Ectodermal cell (in vitro differentiated cells): Measurements from ENCODE around the gene INTS7.

Source experiments
- H3K27ac ChIP-seq: 2 replicates; pipeline ENCODE4 v1.7.0; 2013; ENCODE audit warnings: mild to moderate bottlenecking, low read depth, low read length; ENCODE audit not compliant: insufficient read depth, poor library complexity, severe bottlenecking
- H3K27me3 ChIP-seq: 2 replicates; pipeline ENCODE4 v1.7.0; 2013; ENCODE audit warnings: mild to moderate bottlenecking, low read length; ENCODE audit not compliant: insufficient read depth, control insufficient read depth, poor library complexity, severe bottlenecking
- H3K36me3 ChIP-seq: one replicate; pipeline ENCODE4 v1.7.0; 2013; ENCODE audit warnings: low read length; ENCODE audit not compliant: control insufficient read depth, insufficient read depth
- H3K4me1 ChIP-seq: one replicate; pipeline ENCODE4 v1.7.0; 2013; ENCODE audit warnings: low read length; ENCODE audit not compliant: control insufficient read depth, insufficient read depth
- H3K4me3 ChIP-seq: 2 replicates; pipeline ENCODE4 v1.7.0; 2013; ENCODE audit warnings: low read depth, low read length, control low read depth; ENCODE audit not compliant: insufficient read depth
- H3K9me3 ChIP-seq: 2 replicates; pipeline ENCODE4 v1.7.0; 2013; ENCODE audit warnings: mild to moderate bottlenecking, low read length, moderate library complexity; ENCODE audit not compliant: control insufficient read depth
- WGBS, 2 experiments: methylation state at CpG; one replicate each; pipeline ENCODE4 v1.1.7; 2013; ENCODE audit warnings: missing lambda C conversion rate in 2 of 2; 5-methylcytosine and 5-hydroxymethylcytosine counted together

Gene INTS7

GRCh38 chr1:211935448-211935970, 99.8 kb downstream of the INTS7 start:
- H3K27ac ChIP-seq, result no peak overlapping the region
- 60 to 68% methylated on average over 6 of the region's 6 CpGs for WGBS, 2 experiments

DNA sequence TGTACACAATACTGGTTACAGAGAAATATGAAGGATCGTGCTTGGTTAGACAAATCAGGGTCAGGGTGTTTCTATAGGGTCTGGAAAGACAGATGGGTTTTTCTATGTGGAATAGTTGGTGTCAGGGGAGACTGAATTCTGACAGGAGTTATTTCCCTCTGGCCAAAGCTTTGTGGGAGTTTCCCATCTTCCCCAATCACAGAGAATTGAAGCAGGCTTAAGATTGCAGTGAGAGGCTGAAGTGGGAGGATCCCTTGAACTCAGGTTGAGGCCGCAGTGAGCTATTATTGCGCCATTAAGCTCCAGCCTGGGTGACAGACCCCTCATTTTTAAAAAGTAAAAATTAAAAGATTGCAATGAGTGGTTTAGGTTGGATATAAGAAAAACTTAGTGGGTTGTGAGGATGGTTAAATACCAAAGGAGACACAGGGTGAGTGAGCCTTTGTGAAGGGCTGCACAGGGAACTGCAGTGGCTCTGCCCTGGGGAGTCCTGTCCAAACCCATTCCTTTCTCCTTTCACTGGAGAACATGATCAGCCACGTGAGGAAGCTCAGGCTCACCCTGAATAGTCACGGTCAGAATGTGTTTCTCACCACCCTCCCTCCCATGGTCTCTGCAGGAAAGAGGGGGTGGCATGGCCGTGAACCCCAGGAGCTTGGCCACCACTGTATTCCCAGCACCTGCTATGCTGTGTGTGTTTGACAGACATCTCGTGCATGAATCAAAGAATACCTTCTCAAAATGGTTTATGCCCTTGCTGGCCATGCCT, 101.2 kb downstream of the INTS7 start:
- no peaks in the 10 kb centered on the region for H3K36me3 ChIP-seq
- H3K27me3 ChIP-seq, result no peaks in the 10 kb centered on the region
- WGBS, 2 experiments, result 75 to 80% methylated on average over 7 of the region's 7 CpGs

More at GRCh38 chr1:211935448-211935970, 99.8 kb downstream of the INTS7 start:
- Histone ChIP-seq H3K9me3 (no peaks in the 10 kb centered on the region), H3K36me3 (no peaks in the 10 kb centered on the region), H3K4me3 (no peak overlapping the region), H3K4me1 (peaks cover 14% of the 10 kb centered on the region), H3K27me3 (no peaks in the 10 kb centered on the region)

DNA sequence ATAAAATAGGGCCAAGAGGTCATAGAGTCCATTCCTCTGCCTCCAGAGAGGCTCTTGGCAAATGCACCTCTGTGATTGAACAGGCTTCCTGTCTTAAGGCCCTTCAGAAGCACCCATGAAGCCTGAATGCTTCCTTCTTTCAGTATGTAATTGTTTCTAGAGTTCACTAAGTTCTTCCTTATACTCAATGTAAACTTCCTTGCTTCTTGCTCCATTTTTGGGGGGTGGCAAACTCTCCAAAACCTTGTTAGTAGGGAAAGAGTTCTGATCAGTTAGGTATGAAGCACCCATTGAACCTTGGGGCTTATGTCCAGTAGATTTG, 102.5 kb downstream of the INTS7 start:
- H3K36me3 ChIP-seq, result no peaks in the 10 kb centered on the region
- no peak overlapping the region for H3K27ac ChIP-seq
- no peaks in the 10 kb centered on the region for H3K27me3 ChIP-seq
- no peaks in the 10 kb centered on the region for H3K9me3 ChIP-seq
- H3K4me1 ChIP-seq, result peaks cover 14% of the 10 kb centered on the region
- no peak overlapping the region for H3K4me3 ChIP-seq

More for the DNA sequence above, 101.2 kb downstream of the INTS7 start:
- Histone ChIP-seq H3K9me3 (no peaks in the 10 kb centered on the region), H3K4me3 (no peak overlapping the region), H3K4me1 (peaks cover 14% of the 10 kb centered on the region), H3K27ac (no peak overlapping the region)

- Histone ChIP-seq H3K36me3 (no peaks in the 10 kb centered on the region), H3K4me1 (peaks cover 14% of the 10 kb centered on the region), H3K27me3 (no peaks in the 10 kb centered on the region), H3K4me3 (no peak overlapping the region), H3K9me3 (no peaks in the 10 kb centered on the region), H3K27ac (no peak overlapping the region)
- WGBS, 2 experiments, result 82 to 83% methylated on average over 9 of the region's 9 CpGs
These were observed 103.0 kb downstream of the INTS7 start for GRCh38 chr1:211932231-211932932.

GRCh38 chr1:211929683-211930082, 105.7 kb downstream of the INTS7 start:
- H3K27me3 ChIP-seq, result no peaks in the 10 kb centered on the region
- no peaks in the 10 kb centered on the region for H3K36me3 ChIP-seq
- 96 to 98% methylated on average over 2 of the region's 2 CpGs for WGBS, 2 experiments
- H3K27ac ChIP-seq, result no peak overlapping the region
- peaks cover 9% of the 10 kb centered on the region for H3K4me1 ChIP-seq
- no peaks in the 10 kb centered on the region for H3K9me3 ChIP-seq
- H3K4me3 ChIP-seq, result no peak overlapping the region

- 88% methylated on average over 9 of the region's 9 CpGs for whole genome bisulfite sequencing, 2 experiments
- Histone ChIP-seq H3K9me3 (no peaks in the 10 kb centered on the region), H3K27ac (no peak overlapping the region), H3K4me1 (peaks cover 6% of the 10 kb centered on the region), H3K36me3 (no peaks in the 10 kb centered on the region), H3K27me3 (no peaks in the 10 kb centered on the region), H3K4me3 (no peak overlapping the region)
These were observed 106.2 kb downstream of the INTS7 start for GRCh38 chr1:211928993-211929637.

GRCh38 chr1:211928290-211928801, 107.0 kb downstream of the INTS7 start:
- 93 to 100% methylated on average over 1 of the region's 1 CpG for WGBS, 2 experiments
- Histone ChIP-seq H3K4me1 (peaks cover 5% of the 10 kb centered on the region), H3K27ac (no peak overlapping the region), H3K4me3 (no peak overlapping the region), H3K27me3 (no peaks in the 10 kb centered on the region), H3K36me3 (no peaks in the 10 kb centered on the region), H3K9me3 (no peaks in the 10 kb centered on the region)

DNA sequence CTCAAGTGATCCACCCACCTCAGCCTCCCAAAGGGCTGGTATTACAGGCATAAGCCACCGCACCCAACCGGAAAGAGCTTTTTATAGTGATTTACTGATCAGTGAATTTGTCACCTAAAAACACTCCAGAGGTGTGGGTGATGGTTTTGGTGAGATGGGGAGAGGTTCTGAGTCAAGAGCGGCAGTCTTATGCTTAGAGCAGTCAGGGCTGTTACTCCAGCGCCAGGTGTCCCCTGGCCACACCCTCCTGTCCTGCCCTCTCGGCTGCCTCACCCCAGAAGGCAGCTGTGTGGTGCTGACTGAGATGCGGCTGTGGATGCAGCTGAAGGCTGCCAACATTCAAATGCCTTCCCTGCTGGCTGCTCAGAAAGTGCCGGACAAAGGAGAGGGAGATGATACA, 110.3 kb downstream of the INTS7 start:
- Histone ChIP-seq H3K9me3 (no peaks in the 10 kb centered on the region), H3K4me1 (no peaks in the 10 kb centered on the region), H3K27ac (no peak overlapping the region), H3K4me3 (no peak overlapping the region), H3K27me3 (no peaks in the 10 kb centered on the region), H3K36me3 (no peaks in the 10 kb centered on the region)
- 54 to 60% methylated on average over 7 of the region's 7 CpGs for WGBS, 2 experiments

GRCh38 chr1:211924256-211924655, 111.1 kb downstream of the INTS7 start:
- Histone ChIP-seq H3K9me3 (no peaks in the 10 kb centered on the region), H3K4me3 (no peak overlapping the region), H3K27ac (no peak overlapping the region), H3K36me3 (no peaks in the 10 kb centered on the region), H3K27me3 (no peaks in the 10 kb centered on the region), H3K4me1 (no peaks in the 10 kb centered on the region)
- WGBS, 2 experiments, result 95 to 96% methylated on average over 10 of the region's 10 CpGs

- no peaks in the 10 kb centered on the region for H3K36me3 ChIP-seq
- H3K27ac ChIP-seq, result no peak overlapping the region
- no peaks in the 10 kb centered on the region for H3K4me1 ChIP-seq
- no peaks in the 10 kb centered on the region for H3K27me3 ChIP-seq
- 89 to 91% methylated on average over 5 of the region's 5 CpGs for WGBS, 2 experiments
- no peaks in the 10 kb centered on the region for H3K9me3 ChIP-seq
- no peak overlapping the region for H3K4me3 ChIP-seq
These were observed 112.3 kb downstream of the INTS7 start for GRCh38 chr1:211923095-211923494.
